OCI-LY7 (cell line): ENCODE measurements around the gene PHGDH.

ENCODE experiments used
- EZH2phosphoT487 ChIP-seq: fragments of 200-600 bp; sonication (generic); IDR thresholded peaks from 2 replicates; pipeline ENCODE4 v1.6.1; 2018; ENCODE audit warnings: low read depth, borderline replicate concordance, mild to moderate bottlenecking, mixed run types, antibody characterized with exemption, low read length, moderate library complexity, mixed read lengths
- TF ChIP-seq, protein P1 (sequence below): fragments of 200-600 bp; sonication (generic); conservative IDR thresholded peaks from 2 replicates; pipeline ENCODE4 v1.5.1; 2014; ENCODE audit warnings: mild to moderate bottlenecking, antibody characterized with exemption, low read length, moderate library complexity, mixed read lengths

DNA sequence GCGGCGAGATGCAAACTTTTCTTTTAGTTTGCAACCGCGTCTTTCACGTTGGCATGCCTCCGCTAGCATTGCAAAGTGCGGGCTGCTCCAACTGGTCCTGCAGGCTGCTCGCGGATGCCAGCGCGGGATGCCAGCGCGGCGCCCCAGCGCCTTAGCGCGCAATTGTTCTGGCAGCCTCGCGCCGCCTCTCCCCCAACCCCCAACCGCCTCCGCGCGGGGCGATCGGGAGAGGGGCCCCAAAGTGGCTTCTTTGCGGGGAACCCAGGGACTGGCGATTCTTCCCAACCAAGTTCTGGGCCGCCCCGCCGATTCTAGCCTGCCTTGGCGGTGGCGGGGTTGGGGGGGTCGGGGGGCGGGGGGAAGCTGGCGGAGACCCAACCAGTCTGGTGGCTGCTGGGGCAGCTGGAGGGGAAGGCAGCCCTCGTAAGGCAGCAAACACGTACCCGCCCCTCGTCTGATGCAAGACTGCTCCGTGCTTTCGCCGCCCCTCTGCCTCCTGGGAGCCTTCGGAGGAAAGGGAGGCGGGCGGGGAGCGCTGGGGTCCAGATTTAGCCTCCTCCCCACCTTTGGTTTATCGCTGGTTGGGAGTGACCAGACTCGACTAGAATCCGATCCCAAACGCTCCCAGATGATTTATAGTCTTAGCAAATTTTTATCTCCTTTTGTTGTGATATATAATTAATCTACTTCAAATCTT lies 756 bp downstream of the PHGDH start:
- TF ChIP-seq, protein P1, sequence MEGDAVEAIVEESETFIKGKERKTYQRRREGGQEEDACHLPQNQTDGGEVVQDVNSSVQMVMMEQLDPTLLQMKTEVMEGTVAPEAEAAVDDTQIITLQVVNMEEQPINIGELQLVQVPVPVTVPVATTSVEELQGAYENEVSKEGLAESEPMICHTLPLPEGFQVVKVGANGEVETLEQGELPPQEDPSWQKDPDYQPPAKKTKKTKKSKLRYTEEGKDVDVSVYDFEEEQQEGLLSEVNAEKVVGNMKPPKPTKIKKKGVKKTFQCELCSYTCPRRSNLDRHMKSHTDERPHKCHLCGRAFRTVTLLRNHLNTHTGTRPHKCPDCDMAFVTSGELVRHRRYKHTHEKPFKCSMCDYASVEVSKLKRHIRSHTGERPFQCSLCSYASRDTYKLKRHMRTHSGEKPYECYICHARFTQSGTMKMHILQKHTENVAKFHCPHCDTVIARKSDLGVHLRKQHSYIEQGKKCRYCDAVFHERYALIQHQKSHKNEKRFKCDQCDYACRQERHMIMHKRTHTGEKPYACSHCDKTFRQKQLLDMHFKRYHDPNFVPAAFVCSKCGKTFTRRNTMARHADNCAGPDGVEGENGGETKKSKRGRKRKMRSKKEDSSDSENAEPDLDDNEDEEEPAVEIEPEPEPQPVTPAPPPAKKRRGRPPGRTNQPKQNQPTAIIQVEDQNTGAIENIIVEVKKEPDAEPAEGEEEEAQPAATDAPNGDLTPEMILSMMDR, result no peak
- TF ChIP-seq EZH2phosphoT487, result no peak
